ENCODE measurements around the gene BACE2. TPM values are rescaled to one million over a fixed set of nuclear protein-coding genes. Genes with fewer than 3 reads are reported as not detected.

BACE2 gene
- total and polyA plus RNA-seq, 2 donors (not counting 1 experiment from before 2014, with no cell fraction given): 19.5 to 31.5 TPM

DNA sequence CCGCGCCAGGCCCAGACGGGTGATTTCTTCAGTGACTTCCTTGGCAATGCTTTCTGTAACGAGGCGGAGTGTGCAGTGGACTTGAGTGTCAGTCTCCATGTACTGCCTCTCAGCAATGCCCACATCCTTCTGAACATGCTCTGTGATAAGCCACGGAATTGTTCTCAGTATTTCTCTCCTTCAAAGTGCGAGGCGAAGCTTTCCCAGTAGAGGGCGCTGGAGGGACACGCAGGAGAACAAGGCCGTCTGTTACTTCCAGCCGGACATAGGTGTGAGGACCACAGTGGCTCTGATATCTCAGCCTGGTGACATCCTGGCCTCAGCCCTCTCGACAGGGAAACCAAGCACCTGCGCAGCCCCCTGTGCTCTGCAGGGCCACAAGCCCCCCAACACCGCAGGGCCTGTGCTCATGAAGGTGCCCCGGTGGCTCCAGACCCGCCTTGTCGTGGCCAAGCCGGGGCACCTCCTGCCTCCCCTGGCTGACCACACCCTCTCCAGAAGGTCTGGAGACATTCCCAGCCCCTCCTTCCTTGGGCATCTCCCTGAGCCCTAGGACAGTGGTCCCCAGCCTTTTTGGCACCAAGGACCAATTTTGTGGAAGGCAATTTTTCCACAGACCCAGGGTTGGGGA is 46.1 kb upstream of the BACE2 start:
- Histone ChIP-seq H3K9ac (ENCODE audit: insufficient read depth, low read length) (no peak overlapping the region), H3K4me1 (ENCODE audit: control insufficient read depth, extremely low read depth, insufficient read depth, low read length) (no peaks in the 10 kb centered on the region), H2AFZ (ENCODE audit: low read length) (no peak overlapping the region), H4K20me1 (ENCODE audit: control insufficient read depth, extremely low read depth, insufficient read depth, low read length) (no peaks in the 10 kb centered on the region), H3K79me2 (ENCODE audit: control insufficient read depth, insufficient read depth, low read length) (no peaks in the 10 kb centered on the region), H3K4me3 (replicated peaks in 1 of 4; ENCODE audit: control extremely low read depth in 1 of 4, insufficient read depth in 1 of 4, low read depth in 3 of 4, low read length in 4 of 4) (no peak overlapping the region), H3K9me3 (ENCODE audit: control insufficient read depth, insufficient read depth, low read depth, low read length) (no peaks in the 10 kb centered on the region), H3K27me3 (ENCODE audit: control insufficient read depth, insufficient read depth, low read length) (no peaks in the 10 kb centered on the region), H3K4me2 (ENCODE audit: extremely low read depth, insufficient read depth, low read length) (no peak overlapping the region), H3K27ac (ENCODE audit: insufficient read depth, low read length) (no peak overlapping the region), H3K36me3 (ENCODE audit: control insufficient read depth, insufficient read depth, low read length) (no peaks in the 10 kb centered on the region)
- TF ChIP-seq, protein P1, sequence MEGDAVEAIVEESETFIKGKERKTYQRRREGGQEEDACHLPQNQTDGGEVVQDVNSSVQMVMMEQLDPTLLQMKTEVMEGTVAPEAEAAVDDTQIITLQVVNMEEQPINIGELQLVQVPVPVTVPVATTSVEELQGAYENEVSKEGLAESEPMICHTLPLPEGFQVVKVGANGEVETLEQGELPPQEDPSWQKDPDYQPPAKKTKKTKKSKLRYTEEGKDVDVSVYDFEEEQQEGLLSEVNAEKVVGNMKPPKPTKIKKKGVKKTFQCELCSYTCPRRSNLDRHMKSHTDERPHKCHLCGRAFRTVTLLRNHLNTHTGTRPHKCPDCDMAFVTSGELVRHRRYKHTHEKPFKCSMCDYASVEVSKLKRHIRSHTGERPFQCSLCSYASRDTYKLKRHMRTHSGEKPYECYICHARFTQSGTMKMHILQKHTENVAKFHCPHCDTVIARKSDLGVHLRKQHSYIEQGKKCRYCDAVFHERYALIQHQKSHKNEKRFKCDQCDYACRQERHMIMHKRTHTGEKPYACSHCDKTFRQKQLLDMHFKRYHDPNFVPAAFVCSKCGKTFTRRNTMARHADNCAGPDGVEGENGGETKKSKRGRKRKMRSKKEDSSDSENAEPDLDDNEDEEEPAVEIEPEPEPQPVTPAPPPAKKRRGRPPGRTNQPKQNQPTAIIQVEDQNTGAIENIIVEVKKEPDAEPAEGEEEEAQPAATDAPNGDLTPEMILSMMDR (conservative IDR thresholded peaks at IDR 0.05 in 1 of 2, IDR thresholded peaks at IDR 0.05 in 1 of 2; ENCODE audit: low read depth in 1 of 2, low read length in 2 of 2): peak; percentile 78 to 96
- no peak for TF ChIP-seq EZH2 (IDR thresholded peaks at IDR 0.05; ENCODE audit: low read length, missing control alignments)
- peak; percentile 71 to 73 for DNase-seq (ENCODE audit: low read depth in 2 of 2)

DNA sequence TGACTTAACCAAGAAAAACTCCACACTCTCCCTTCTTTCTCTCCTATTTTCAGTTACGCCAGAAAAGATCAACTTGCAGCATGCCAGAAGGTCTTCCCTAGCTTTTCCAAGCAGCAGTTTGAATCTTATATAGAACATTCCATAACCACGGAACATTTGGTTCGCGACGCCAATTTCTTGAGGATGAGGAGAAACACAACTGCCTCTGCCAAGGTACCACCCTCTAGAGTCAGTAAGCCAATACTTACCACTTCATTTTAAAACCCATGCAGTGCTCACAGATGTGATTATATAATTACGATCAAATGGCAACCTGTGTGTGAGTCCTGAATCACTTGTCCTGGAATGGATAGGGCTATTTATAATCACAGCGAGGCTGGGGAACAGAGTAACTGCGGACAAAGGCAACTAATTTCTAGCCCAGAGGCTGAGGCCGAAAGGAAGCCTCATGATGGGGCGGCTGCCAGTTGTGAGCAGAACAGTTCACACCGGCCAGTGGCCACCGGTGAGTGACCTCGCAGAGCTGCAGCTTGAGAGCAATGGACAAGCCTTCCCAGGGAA is 43.2 kb upstream of the BACE2 start:
- H3K9me3 ChIP-seq (ENCODE audit: control insufficient read depth, insufficient read depth, low read depth, low read length): no peaks in the 10 kb centered on the region
- H3K79me2 ChIP-seq (ENCODE audit: control insufficient read depth, insufficient read depth, low read length): no peaks in the 10 kb centered on the region
- no peak for DNase-seq (ENCODE audit: low read depth in 2 of 2)
- H3K4me3 ChIP-seq (replicated peaks in 1 of 4; ENCODE audit: control extremely low read depth in 1 of 4, insufficient read depth in 1 of 4, low read depth in 3 of 4, low read length in 4 of 4): no peak overlapping the region
- no peaks in the 10 kb centered on the region for H3K27me3 ChIP-seq (ENCODE audit: control insufficient read depth, insufficient read depth, low read length)
- no peak overlapping the region for H3K27ac ChIP-seq (ENCODE audit: insufficient read depth, low read length)
- H3K4me2 ChIP-seq (ENCODE audit: extremely low read depth, insufficient read depth, low read length): no peak overlapping the region
- H3K9ac ChIP-seq (ENCODE audit: insufficient read depth, low read length): no peak overlapping the region
- no peak overlapping the region for H2AFZ ChIP-seq (ENCODE audit: low read length)
- no peaks in the 10 kb centered on the region for H3K36me3 ChIP-seq (ENCODE audit: control insufficient read depth, insufficient read depth, low read length)
- no peaks in the 10 kb centered on the region for H4K20me1 ChIP-seq (ENCODE audit: control insufficient read depth, extremely low read depth, insufficient read depth, low read length)
- H3K4me1 ChIP-seq (ENCODE audit: control insufficient read depth, extremely low read depth, insufficient read depth, low read length): no peaks in the 10 kb centered on the region
- TF ChIP-seq, protein P1 (conservative IDR thresholded peaks at IDR 0.05 in 1 of 2, IDR thresholded peaks at IDR 0.05 in 1 of 2; ENCODE audit: low read depth in 1 of 2, low read length in 2 of 2): no peak
- TF ChIP-seq EZH2 (IDR thresholded peaks at IDR 0.05; ENCODE audit: low read length, missing control alignments): no peak

DNA sequence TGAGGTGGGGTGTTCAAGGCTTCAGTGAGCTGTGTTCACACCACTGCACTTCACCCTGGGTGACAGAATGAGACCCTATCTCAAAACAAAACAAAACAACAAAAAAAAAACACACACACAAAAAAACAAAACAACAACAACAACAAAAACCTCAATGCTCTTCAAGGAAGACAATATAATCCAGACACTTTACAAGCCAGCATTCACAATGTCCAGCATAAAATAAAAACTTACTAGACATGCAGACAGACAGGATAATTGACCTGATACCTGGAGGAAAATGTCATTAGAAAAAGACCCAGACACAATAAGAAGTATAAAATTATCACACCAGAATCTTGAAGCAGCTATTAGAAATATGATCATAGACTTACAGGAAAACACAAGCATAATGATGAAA is 39.0 kb upstream of the BACE2 start:
- Histone ChIP-seq H3K4me2 (ENCODE audit: extremely low read depth, insufficient read depth, low read length) (no peak overlapping the region), H3K4me1 (ENCODE audit: control insufficient read depth, extremely low read depth, insufficient read depth, low read length) (no peaks in the 10 kb centered on the region), H3K36me3 (ENCODE audit: control insufficient read depth, insufficient read depth, low read length) (no peaks in the 10 kb centered on the region), H3K9ac (ENCODE audit: insufficient read depth, low read length) (no peak overlapping the region), H3K27me3 (ENCODE audit: control insufficient read depth, insufficient read depth, low read length) (no peaks in the 10 kb centered on the region), H3K4me3 (replicated peaks in 1 of 4; ENCODE audit: control extremely low read depth in 1 of 4, insufficient read depth in 1 of 4, low read depth in 3 of 4, low read length in 4 of 4) (no peak overlapping the region), H3K9me3 (ENCODE audit: control insufficient read depth, insufficient read depth, low read depth, low read length) (no peaks in the 10 kb centered on the region), H2AFZ (ENCODE audit: low read length) (no peak overlapping the region), H3K79me2 (ENCODE audit: control insufficient read depth, insufficient read depth, low read length) (no peaks in the 10 kb centered on the region), H3K27ac (ENCODE audit: insufficient read depth, low read length) (no peak overlapping the region), H4K20me1 (ENCODE audit: control insufficient read depth, extremely low read depth, insufficient read depth, low read length) (no peaks in the 10 kb centered on the region)
- no peak for DNase-seq (ENCODE audit: low read depth in 2 of 2)
- TF ChIP-seq EZH2 (IDR thresholded peaks at IDR 0.05; ENCODE audit: low read length, missing control alignments): no peak
- TF ChIP-seq, protein P1 (conservative IDR thresholded peaks at IDR 0.05 in 1 of 2, IDR thresholded peaks at IDR 0.05 in 1 of 2; ENCODE audit: low read depth in 1 of 2, low read length in 2 of 2): no peak

Measured in fibroblast of lung (primary cell).